WI38 (cell line): ENCODE results near the gene TMEFF1.
"Not testable (repeated sequence)": the region's sequence is repeated elsewhere in the genome, so short reads cannot be mapped to it uniquely, and the experiment has no call there.

ENCODE experiments used
- H3K4me3 ChIP-seq: 2 replicates; pipeline ENCODE4 v1.5.1; 2011; ENCODE audit warnings: low read depth, mild to moderate bottlenecking, control low read depth, low read length
- TF ChIP-seq, protein P1 (sequence below): IDR thresholded peaks from 2 replicates; pipeline ENCODE4 v1.5.1; 2012; ENCODE audit warnings: low read depth, mild to moderate bottlenecking, control low read depth, low read length

TMEFF1 gene

GRCh38 chr9:100430286-100430940 is 42.5 kb upstream of the TMEFF1 start:
- TF ChIP-seq, protein P1, sequence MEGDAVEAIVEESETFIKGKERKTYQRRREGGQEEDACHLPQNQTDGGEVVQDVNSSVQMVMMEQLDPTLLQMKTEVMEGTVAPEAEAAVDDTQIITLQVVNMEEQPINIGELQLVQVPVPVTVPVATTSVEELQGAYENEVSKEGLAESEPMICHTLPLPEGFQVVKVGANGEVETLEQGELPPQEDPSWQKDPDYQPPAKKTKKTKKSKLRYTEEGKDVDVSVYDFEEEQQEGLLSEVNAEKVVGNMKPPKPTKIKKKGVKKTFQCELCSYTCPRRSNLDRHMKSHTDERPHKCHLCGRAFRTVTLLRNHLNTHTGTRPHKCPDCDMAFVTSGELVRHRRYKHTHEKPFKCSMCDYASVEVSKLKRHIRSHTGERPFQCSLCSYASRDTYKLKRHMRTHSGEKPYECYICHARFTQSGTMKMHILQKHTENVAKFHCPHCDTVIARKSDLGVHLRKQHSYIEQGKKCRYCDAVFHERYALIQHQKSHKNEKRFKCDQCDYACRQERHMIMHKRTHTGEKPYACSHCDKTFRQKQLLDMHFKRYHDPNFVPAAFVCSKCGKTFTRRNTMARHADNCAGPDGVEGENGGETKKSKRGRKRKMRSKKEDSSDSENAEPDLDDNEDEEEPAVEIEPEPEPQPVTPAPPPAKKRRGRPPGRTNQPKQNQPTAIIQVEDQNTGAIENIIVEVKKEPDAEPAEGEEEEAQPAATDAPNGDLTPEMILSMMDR, result no peak
- H3K4me3 ChIP-seq, result peak overlapping the region; percentile 29; the same call in 1 of the 2 replicates

DNA sequence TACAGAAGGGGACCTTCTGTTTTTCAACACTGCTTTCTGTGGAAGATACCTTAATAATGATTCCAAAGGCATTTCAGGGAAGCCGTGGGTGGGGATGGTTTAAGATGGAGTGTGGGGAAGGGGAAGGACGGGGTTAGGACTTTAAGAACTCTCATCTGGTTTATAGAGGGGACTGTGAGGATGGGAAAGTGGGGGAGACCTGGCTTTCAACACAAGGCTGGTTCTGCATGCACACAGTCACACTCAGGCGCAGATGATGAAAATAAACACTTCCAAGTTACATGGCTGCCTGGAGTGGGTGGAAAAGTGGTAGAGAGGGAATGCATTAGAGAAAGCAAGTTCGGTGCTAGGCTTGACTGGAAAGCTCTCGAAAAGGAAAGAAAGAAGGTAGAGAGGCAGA is 41.1 kb upstream of the TMEFF1 start:
- H3K4me3 ChIP-seq, result no peak overlapping the region
- TF ChIP-seq, protein P1, result no peak

GRCh38 chr9:100432736-100433135 is 40.2 kb upstream of the TMEFF1 start:
- TF ChIP-seq, protein P1, result no peak
- no peak overlapping the region for H3K4me3 ChIP-seq

- TF ChIP-seq, protein P1, result no peak
- no peak overlapping the region for H3K4me3 ChIP-seq
These were observed 36.4 kb upstream of the TMEFF1 start for GRCh38 chr9:100436571-100436970.

GRCh38 chr9:100437860-100438805 is 34.8 kb upstream of the TMEFF1 start:
- H3K4me3 ChIP-seq, result no peak overlapping the region
- TF ChIP-seq, protein P1, result peak; percentile 79

DNA sequence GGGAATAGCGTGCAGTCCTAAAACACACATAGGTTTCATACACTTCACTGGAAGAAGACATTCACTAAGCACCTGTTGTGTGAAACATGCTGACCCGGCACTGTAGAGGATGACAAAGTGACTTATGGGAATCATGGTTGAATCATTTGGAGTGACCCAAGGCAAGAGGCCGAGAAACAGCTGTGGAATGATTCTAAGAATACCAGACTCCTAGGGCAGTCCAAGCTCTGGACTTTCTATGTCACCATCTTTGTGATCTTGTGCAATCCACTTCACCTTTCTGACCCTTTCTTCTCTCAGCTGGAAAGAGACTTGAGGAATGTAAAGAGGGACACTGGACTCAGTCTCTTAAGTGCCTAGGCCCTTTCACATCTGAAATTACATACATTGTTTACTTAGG is 32.9 kb upstream of the TMEFF1 start:
- TF ChIP-seq, protein P1, result no peak
- no peak overlapping the region for H3K4me3 ChIP-seq

DNA sequence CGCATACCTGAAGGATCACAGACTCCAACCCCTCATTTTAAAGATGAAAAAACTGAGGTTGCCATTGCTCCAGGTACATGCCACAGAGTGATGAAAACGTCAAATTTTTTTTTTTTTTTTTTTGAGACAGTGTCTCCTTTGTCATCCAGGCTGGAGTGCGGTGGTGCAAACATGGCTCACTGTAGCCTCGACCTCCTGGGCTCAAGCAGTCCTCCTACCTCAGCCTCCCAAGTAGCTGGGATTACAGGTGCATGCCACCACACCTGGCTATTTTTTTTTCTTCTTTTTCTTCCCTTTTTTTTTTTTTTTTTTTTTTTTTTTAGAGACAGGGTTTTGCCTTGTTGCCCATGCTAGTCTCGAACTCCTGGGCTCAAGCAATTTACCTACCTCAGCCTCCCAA is 32.5 kb upstream of the TMEFF1 start:
- not testable (repeated sequence) for H3K4me3 ChIP-seq
